Ascending aorta (tissue), 2 donors: ENCODE measurements around the gene UNC5B. TPM values are rescaled to one million over a fixed set of nuclear protein-coding genes. Genes with fewer than 3 reads are reported as not detected.

Experiments used
- DNase-seq, 2 donors: peaks; one replicate each; pipeline ENCODE4 v3.0.0-alpha.2; 2019; ENCODE audit warnings: low spot score in 2 of 2
- H3K27ac ChIP-seq, 2 donors: fragments of 200-600 bp; sonication (generic); one replicate each; pipeline ENCODE4 v1.5.1; 2016 to 2017; ENCODE audit warnings: mild to moderate bottlenecking in 1 of 2
- H3K27me3 ChIP-seq: fragments of 200-600 bp; sonication (generic); one replicate; pipeline ENCODE4 v1.5.1; 2017
- H3K36me3 ChIP-seq, 2 donors: fragments of 200-600 bp; sonication (generic); one replicate each; pipeline ENCODE4 v1.5.1; 2016
- H3K4me1 ChIP-seq, 2 donors: fragments of 200-600 bp; sonication (generic); one replicate each; pipeline ENCODE4 v1.5.1; 2016 to 2017; ENCODE audit warnings: mild to moderate bottlenecking in 1 of 2
- H3K4me3 ChIP-seq, 2 donors: fragments of 200-600 bp; sonication (generic); one replicate each; pipeline ENCODE4 v1.5.1; 2016 to 2017; ENCODE audit warnings: mild to moderate bottlenecking in 1 of 2
- H3K9me3 ChIP-seq, 2 donors: fragments of 200-600 bp; sonication (generic); one replicate each; pipeline ENCODE4 v1.5.1; 2016
- CTCF ChIP-seq, 3 experiments: fragments of 200-600 bp in 2 of 3; fragments of 450-650 bp in 1 of 3; sonication (generic) in 2 of 3; IDR thresholded peaks; one replicate each; pipeline ENCODE4 v1.5.1; 2016 to 2019; ENCODE audit warnings: antibody characterized with exemption in 3 of 3, mild to moderate bottlenecking in 1 of 3, moderate library complexity in 1 of 3
- intact Hi-C: fragments of 100-400 bp; cut with DNase I; formaldehyde crosslinking; loops from one replicate; pipeline ENCODE4 v1.15.1; 2023
- total RNA-seq: library from RNA; depleted of rRNA; stranded (reverse); fragments of >200 nt; gene quantifications from one replicate; pipeline ENCODE4 v1.1.0, GENCODE V29; 2016

UNC5B gene
- total RNA-seq, 1 donor from 2014 or later: 42.4 TPM

DNA sequence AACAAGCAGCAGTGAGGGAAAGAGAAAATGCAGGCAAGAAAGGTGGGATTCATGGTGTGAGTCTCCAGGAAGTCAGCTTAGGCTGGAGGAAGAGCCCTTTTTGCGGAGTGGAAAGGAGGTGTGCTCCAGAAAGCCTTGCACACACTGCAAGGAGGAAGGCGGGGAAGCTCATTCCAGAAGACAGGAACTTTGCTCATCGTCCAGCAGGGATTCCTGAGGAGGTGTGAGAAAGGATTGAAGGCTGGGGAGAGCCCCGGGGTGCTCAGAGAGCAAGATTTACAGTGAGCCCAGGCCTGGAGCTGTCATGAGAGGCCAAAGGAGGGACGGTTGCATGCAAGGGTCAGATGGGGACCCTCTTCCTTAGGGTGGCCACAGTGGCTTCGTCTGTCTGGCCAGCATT, 124.3 kb downstream of the UNC5B start:
- intact Hi-C loops: no loop called here
- Histone ChIP-seq H3K4me3 (no peak overlapping the region), H3K36me3 (peaks cover 3 to 7% of the 10 kb centered on the region in 2 donors), H3K27me3 (no peaks in the 10 kb centered on the region), H3K27ac (no peak overlapping the region), H3K9me3 (no peaks in the 10 kb centered on the region), H3K4me1 (no peaks in the 10 kb centered on the region)
- DNase-seq: no peak
- TF ChIP-seq CTCF (IDR thresholded peaks at IDR 0.05): no peak

DNA sequence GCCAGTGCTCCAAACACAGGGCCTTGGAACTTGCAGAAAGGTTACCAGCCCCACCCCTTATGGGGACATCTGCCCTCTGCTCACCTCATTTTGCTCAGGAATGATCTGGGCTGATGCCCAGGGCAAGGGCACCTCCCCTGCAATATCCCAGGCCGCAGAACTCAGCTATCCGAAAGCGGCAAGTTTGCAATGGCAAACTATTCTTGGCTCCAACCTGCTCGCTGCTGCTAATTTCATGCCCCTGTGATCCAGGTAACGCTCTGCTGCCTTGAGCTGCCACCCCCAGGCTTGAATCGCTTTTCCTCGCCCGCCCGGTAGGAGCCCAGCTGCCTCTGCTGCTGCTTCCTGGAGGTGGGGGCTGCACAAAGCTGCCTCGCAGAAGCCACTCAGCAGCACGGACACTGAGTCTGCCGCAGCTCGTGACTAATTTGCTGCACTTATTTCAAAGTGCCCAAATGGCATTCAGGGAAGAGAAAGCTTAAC, 124.9 kb downstream of the UNC5B start:
- no peak for DNase-seq
- Histone ChIP-seq H3K27ac (no peak overlapping the region), H3K4me1 (no peaks in the 10 kb centered on the region), H3K27me3 (no peaks in the 10 kb centered on the region), H3K4me3 (no peak overlapping the region), H3K36me3 (peaks cover 3 to 7% of the 10 kb centered on the region in 2 donors), H3K9me3 (no peaks in the 10 kb centered on the region)
- no peak for TF ChIP-seq CTCF (IDR thresholded peaks at IDR 0.05)
- intact Hi-C loops: no loop called here

- intact Hi-C loops: no loop called here
- no peak for DNase-seq
- no peak overlapping the region for H3K4me3 ChIP-seq
- no peak for TF ChIP-seq CTCF (IDR thresholded peaks at IDR 0.05)
- H3K27me3 ChIP-seq: no peaks in the 10 kb centered on the region
- peaks cover 3 to 7% of the 10 kb centered on the region in 2 donors for H3K36me3 ChIP-seq
- H3K4me1 ChIP-seq: no peaks in the 10 kb centered on the region
- H3K9me3 ChIP-seq: no peaks in the 10 kb centered on the region
- H3K27ac ChIP-seq: no peak overlapping the region
These were observed 126.5 kb downstream of the UNC5B start for GRCh38 chr10:71338728-71339495.

- H3K27ac ChIP-seq: no peak overlapping the region
- no peaks in the 10 kb centered on the region for H3K9me3 ChIP-seq
- DNase-seq: no peak
- TF ChIP-seq CTCF (IDR thresholded peaks at IDR 0.05): no peak
- H3K27me3 ChIP-seq: no peaks in the 10 kb centered on the region
- H3K36me3 ChIP-seq: peaks cover 3 to 7% of the 10 kb centered on the region in 2 donors
- H3K4me3 ChIP-seq: no peak overlapping the region
- intact Hi-C loops: no loop called here
- H3K4me1 ChIP-seq: no peaks in the 10 kb centered on the region
These were observed 127.6 kb downstream of the UNC5B start for GRCh38 chr10:71339796-71340589.

DNA sequence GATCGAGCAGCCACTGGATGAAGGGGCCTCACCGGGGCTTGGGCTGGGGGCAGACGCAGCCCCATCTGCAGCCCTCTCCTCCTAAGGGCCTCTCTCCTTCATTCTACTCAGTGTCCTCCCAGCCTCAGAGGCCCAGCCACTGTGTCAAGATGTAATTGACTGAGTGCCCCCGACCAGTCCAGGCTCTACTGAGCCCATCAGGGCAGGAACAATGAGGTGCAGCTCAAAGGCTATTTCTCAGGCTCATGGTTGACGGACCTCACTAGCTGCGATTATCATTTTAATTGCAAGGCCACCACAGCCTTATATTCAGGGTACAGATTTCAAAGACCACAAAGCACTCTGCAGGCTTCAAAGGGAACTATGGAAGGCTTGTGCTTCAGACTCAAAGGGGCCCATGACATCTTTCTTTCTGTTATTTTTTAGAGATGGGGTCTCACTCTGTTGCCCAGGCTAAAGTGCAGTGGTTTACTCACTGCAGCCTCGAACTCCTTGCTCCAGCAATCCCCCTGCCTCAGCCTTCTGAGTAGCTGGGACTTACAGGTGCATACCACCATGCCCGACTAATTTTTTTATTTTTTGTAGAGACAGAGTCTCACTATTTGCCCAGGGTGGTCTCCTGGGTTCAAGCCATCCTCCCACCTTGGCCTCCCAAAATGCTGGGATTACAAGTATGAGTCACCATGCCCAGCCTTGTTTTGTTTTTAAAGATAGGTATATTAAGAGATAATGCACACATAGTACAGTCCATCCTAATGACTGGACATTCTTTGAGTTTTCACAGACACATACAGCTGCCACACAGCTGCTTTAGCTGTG, 130.4 kb downstream of the UNC5B start:
- DNase-seq: no peak
- no peak overlapping the region for H3K4me3 ChIP-seq
- H3K27ac ChIP-seq: no peak overlapping the region
- H3K36me3 ChIP-seq: peaks cover 3 to 7% of the 10 kb centered on the region in 2 donors
- no peak for TF ChIP-seq CTCF (IDR thresholded peaks at IDR 0.05)
- no peaks in the 10 kb centered on the region for H3K9me3 ChIP-seq
- no peaks in the 10 kb centered on the region for H3K27me3 ChIP-seq
- intact Hi-C loops: no loop called here
- no peaks in the 10 kb centered on the region for H3K4me1 ChIP-seq
